ENCODE data around the gene ST6GAL1.
"Not testable (repeated sequence)": the region's sequence is repeated elsewhere in the genome, so short reads cannot be mapped to it uniquely, and the experiment has no call there.

ST6GAL1 gene

DNA sequence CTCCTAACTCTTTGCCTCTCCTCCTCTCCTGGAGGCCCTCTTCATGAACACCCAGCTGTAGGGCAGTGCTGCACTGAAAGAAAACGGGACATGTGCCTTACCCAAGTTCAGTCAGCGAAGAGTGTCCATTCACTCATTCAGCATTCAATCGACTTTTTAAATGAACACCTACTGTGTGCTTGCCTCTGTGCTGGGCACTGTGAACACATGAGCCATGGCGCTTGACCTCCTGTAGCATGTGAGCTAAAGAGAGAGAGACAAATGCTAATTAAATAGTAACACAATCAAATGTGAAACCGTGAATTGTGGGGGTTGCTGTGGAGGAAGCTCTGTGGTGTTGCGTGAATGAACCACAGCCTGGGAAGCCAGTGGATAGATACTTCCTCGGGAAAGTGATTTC, 43.4 kb downstream of the ST6GAL1 start:
- DNase-seq = no peak

- no peak for DNase-seq
Measured at GRCh38 chr3:186974824-186975313, 44.5 kb downstream of the ST6GAL1 start.

- no peak for DNase-seq
Measured at GRCh38 chr3:186975726-186976125, 45.4 kb downstream of the ST6GAL1 start.

GRCh38 chr3:186976837-186977750, 46.8 kb downstream of the ST6GAL1 start:
- no peak for DNase-seq

DNA sequence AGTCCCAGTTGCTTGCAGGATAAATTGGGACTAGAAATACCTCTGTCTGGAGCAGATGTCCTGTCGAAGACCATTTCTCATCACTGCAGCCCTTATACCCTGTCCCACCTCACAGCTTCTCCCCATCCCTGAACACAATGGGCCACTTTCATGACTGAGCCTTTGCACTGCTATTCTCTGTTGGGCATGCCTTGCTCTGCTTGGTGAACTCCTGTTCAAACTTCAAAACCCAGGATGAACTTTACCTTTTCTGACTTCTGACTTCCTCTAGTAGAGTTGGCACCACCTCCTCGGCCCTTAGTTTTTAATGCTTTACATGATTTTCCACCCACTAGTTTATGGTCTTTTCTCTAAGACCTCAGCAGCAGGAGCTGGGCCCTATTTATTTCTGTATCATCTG, 48.4 kb downstream of the ST6GAL1 start:
- no peak for DNase-seq

DNA sequence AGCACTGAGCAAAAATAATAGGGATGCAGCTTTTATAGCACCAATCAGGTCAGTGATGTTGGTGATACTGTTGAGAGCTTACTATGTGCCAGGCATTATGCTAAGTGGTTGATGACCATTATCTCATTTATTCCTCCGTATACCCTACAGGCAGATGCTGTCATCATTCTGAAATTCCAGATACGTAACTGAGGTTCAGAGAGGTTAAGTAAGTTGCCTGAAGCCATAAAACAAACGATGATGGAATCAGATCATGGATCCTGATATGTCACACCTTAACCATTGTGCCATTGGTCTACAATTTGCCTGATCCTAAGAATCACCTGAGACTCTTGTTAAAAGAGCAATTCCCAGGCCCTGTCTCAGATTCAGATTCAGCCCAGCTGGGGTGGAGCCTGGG, 49.5 kb downstream of the ST6GAL1 start:
- no peak for DNase-seq

DNA sequence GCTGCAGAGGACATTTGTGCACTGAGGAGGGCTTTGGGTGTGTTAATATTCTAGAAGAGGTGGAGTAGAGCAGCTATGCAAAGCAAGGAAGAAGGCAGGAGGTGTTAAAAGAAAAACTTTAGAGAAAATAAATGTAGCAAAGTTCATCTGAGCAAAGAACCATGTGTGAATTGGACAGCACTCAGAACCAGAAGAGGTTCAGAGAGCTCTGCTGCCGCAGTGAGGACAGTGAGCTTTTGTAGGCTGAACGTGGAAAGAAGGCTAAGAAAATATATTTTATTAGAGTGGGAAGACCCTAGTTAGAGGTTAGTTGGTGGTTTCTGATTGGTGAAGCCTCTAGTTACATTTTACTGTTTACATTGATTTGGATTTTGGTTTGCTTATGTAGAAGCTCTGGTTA, 50.7 kb downstream of the ST6GAL1 start:
- DNase-seq = no peak

DNA sequence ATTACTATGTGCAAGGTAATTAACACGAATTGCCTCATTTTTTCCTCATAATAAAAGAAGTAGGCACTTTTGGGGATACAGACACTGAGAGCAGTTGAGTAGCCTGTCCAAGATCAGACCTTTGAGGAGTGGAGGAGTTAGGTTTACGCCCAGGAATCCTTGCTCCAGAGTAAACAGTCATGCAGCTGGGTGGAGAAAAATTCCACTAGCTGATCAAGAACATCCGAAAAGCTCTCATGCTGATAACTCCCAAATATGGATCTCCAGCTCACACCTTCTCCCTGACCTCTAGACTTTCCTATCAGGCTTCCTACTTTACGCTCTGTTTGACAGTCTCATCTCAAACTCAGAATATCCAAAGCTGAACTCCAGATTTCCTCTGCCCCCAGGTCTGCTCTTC, 53.3 kb downstream of the ST6GAL1 start:
- no peak for DNase-seq

GRCh38 chr3:186984064-186984463, 53.7 kb downstream of the ST6GAL1 start:
- DNase-seq = no peak

DNA sequence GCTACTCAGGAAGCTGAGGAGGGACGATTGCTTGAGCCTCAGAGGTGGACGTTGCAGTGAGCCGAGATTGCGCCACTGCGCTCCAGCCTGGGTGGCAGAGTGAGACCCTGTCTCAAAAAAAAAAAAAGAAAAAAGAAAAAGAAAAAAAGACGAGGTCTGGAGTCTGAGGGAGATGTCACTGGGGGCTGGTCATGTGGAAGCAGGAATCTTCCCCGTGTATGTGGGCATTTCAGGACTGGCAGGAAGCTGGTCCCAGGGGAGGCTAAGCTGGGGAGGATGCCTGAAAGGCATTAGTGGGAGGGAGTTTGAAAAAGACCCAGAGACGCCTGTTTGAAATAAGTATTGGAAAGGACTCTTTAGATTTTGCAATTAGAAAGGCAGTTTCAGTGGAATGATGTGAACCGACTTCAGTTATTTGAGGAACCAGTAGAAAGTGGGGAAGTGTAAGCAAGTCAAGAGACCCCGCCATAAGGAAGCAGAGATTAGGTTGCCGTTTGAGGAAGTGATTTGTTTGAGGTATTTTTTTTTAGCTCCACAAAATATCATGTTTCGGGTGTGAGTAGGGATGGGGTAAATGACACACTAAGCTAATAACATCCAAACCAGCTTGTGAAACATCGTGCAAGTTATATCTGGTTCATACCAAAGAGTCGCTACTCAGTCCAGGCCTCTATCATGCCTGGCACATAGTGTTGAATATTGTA, 55.5 kb downstream of the ST6GAL1 start:
- DNase-seq = no peak

GRCh38 chr3:186986406-186986805, 56.1 kb downstream of the ST6GAL1 start:
- no peak for DNase-seq

DNA sequence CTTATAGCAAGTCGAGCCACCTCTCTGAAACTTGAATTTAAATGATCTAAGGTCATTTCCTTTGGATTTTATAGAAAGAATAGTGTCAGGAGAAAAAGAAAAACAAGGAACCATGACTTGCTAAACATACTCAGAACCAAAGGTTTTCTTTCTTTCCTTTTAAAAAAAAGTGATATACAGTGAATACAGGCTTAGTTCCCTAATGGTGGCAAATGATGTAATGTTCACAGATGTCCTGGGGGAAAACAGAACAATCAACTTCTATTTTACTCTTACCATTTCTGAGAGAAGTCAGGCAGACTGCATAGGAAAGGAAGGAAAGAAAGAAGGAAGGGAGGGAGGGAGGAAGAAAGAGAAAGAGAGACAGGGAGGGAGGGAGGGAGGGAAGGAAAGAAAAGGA, 56.5 kb downstream of the ST6GAL1 start:
- DNase-seq = no peak

- DNase-seq = no peak
Measured at GRCh38 chr3:186988806-186989205, 58.5 kb downstream of the ST6GAL1 start.

DNA sequence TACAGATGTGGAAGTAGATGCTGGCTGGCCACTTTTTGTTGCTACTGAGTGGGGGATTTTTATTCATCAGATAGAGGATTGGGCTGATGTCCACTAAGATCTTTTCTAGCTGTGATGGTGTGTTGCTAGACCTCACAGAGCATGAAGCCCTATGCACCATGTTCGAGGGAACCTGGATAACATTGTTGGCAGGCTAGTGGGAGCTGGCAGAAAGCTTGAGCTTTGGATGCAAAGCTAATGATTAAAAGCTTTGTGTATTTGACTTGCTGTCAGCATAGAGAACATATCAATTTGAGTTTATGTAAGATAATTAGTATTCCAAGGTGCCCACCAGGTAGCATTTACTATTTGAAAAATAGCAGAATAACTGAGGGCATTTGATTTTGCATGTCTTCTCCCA, 59.1 kb downstream of the ST6GAL1 start:
- no peak for DNase-seq

DNA sequence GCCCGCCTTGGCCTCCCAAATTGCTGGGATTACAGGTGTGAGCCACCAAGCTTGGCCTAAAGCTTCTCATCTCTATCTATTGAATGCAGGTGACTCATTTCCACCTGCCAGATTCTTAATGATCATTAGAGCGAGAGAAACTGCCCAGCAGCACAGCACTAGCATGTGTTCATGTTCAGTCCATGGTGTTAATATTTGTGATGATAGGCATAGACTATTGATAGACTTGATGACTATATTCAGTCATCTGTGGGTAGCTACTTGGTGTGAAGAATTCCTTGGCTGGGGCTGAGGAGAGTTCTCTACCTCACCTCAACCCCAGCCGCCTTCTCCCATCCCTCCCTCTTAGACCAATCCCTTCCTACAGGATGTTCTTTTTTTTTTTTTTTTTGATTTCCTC, 60.0 kb downstream of the ST6GAL1 start:
- no peak for DNase-seq

DNA sequence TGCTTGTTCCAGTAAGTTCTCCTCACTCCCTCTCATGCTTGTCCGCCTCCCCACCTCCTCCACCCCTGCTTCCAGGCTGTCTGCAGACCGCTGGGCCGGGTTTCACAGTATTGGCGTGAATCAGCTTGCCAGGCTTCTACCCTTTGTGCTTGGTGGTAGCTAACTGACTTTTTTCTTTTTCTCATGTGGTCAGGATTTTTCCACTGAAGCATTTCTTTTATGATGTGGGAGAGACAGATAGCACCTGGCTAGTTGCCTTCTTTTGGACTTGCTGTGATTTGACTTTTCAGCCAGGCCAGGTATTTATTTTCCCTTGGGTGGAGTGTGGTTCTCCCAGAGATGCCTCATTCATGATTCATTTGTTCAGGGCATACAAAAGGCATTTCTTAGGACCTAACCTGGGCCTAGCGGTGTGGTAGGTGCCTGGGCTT, 60.6 kb downstream of the ST6GAL1 start:
- no peak for DNase-seq

DNA sequence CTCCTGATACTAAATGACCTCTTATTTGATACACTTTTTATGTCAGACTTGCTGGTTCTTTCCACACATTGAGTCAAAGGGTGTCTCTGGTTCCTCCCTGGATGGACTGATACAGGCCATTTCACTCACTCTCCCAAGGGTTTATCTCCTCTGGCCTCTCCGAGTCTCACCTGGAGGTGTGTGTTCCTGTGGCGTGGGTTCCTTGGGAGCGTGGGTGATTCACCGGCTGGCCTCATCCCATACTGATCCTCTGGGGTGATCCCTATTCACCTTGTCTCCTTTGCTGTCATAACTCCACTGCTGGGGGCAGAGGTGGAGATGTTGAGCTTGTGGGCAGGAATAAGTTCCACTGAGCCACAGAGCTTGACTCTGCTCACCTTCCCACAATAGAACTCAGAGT, 61.1 kb downstream of the ST6GAL1 start:
- no peak for DNase-seq

DNA sequence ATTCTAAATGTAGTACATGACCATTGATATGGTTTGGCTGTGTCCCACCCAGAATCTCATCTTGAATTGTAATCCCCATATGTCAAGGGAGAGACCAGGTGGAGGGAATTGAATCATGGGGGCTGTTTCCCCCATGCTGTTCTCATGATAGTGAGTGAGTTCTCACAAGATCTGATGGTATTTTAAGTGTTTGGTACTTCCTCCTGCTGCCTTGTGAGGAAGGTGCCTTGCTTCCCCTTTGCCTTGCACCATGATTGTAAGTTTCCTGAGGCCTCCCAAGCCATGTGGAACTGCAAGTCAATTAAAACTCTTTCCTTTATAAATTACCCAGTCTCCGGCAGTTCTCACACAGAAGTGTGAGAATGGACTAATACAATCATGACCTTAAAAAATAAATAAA, 61.8 kb downstream of the ST6GAL1 start:
- DNase-seq = not testable (repeated sequence)

GRCh38 chr3:186993210-186993782, 63.0 kb downstream of the ST6GAL1 start:
- no peak for DNase-seq

DNA sequence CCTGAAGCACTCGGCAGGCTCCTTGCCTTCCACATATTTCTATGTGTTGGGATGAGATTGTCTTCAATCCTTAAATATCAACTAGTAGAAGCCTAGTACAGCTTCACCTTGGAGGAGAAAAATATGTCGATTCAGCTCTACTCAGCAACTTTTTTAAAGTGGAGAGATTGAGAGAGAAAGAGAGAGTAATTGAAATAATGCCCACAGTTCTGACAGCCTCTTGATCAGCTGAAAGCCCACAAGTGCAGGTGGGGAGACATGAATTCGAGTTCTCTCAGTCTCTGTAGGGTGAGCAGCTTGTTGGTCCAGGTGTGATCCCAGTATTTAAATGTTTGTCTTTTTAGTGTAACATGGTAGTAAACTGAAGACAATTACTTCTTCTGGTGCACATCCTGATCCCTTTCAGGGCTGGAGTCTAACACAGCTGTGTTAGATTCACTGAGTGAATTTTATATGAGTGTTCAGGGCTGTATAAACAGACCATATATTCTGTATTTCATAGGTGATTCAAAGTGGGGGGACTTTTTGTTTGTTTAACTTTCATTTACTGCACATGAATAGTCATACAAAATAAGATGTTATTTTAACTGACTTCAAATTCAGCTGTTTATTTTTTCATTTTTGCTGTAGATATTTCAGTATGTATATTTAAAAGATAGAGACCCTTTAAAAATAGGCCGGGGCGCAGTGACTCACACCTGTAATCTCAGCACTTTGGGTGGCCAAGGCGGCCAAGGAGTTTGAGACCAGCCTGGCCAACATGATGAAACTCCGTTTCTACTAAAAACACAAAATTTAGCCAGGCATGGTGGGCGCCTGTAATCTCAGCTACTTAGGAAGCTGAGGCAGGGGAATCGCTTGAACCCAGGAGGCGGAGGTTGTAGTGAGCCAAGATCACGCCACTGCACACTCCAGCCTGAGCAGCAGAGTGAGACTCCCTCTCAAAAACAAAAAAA, 64.0 kb downstream of the ST6GAL1 start:
- no peak for DNase-seq

GRCh38 chr3:186996356-186996755, 66.0 kb downstream of the ST6GAL1 start:
- DNase-seq = no peak

GRCh38 chr3:186997061-186997460, 66.7 kb downstream of the ST6GAL1 start:
- DNase-seq = no peak
